ENCODE measurements around the gene TTPAL.

GRCh38 chr20:44489223-44489622 is 13.5 kb downstream of the TTPAL start:
- TF ChIP-seq CTCF (conservative IDR thresholded peaks at IDR 0.05; ENCODE audit: low read length): no peak
- TF ChIP-seq EZH2phosphoT487 (IDR thresholded peaks at IDR 0.05; ENCODE audit: borderline replicate concordance, low read depth, low read length): no peak
